HFFc6 (cell line): ENCODE results near the gene ACER2. TPM values are rescaled to one million over a fixed set of nuclear protein-coding genes. Genes with fewer than 3 reads are reported as not detected.

Experiments
- DNase-seq: peaks from one replicate; pipeline ENCODE4 v3.0.0-alpha.2; 2018
- H3K27ac Mint-ChIP-seq: 2 replicates; pipeline ENCODE4 v1.8.0; 2020; ENCODE audit warnings: mild to moderate bottlenecking, mixed read lengths
- H3K27me3 Mint-ChIP-seq: 2 replicates; pipeline ENCODE4 v1.8.0; 2021; ENCODE audit warnings: mild to moderate bottlenecking, moderate library complexity, mixed read lengths; ENCODE audit not compliant: insufficient read depth
- H3K36me3 Mint-ChIP-seq: 2 replicates; pipeline ENCODE4 v1.8.0; 2021; ENCODE audit warnings: low read depth, mixed read lengths
- H3K4me1 Mint-ChIP-seq: 2 replicates; pipeline ENCODE4 v1.8.0; 2020; ENCODE audit warnings: low read depth, mixed read lengths
- H3K4me3 Mint-ChIP-seq: 2 replicates; pipeline ENCODE4 v1.8.0; 2020; ENCODE audit warnings: mild to moderate bottlenecking, moderate library complexity, mixed read lengths
- H3K9me3 Mint-ChIP-seq: 2 replicates; pipeline ENCODE4 v1.8.0; 2020; ENCODE audit warnings: mild to moderate bottlenecking, mixed read lengths
- total RNA-seq, 6 experiments: library from RNA; stranded (reverse); fragmentation: NEBNext Ultra II Directional; extraction: Animal tissue kit (Norgen Biotek cat#: 25700); gene quantifications; 2 replicates in 1 of 6; 3 replicates in 5 of 6; pipeline ENCODE4 v1.2.3, GENCODE V29; 2021
- TF ChIP-seq, protein P1 (sequence below): fragments of 200-600 bp; sonication (generic); IDR thresholded peaks from 2 replicates; pipeline ENCODE4 v1.5.0; 2021; ENCODE audit warnings: antibody characterized with exemption, mild to moderate bottlenecking

ACER2 gene
- total RNA-seq, 6 experiments from 2014 or later = 1.2 to 1.9 (median 1.6) TPM

DNA sequence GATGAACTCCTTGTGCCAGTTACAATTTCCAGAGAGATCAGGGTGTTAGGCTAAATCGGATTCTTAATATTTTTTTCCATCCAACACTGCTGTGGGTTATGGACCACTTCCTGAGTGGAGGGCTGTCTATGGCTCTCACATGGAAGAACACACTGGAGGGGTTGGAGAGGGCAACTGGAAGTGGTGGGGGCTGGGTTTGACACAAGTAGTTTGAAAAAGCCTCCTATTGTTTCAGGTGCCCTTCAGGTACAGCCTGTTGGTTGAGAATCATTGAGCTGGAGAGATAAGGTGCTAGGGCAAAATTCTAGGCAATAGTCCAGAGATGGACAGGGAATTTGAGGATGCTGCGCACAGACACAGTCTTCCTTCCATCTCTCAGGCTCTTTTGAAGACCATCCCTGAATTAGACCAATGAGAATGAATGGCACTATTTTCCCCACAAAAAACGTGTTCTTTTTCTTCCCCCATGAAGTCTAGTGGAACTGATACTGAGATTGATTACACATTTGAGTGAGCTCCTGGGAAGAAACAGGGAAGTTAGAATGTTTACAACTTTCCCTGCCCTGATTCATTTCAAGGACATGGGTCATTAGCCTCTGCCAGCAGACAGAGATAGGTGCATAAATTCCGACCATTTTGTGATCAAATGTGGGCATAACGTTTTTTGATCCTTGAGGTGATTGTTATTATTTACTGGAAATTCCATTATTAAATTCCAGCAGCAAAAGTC lies 87.7 kb downstream of the ACER2 start:
- TF ChIP-seq, protein P1, sequence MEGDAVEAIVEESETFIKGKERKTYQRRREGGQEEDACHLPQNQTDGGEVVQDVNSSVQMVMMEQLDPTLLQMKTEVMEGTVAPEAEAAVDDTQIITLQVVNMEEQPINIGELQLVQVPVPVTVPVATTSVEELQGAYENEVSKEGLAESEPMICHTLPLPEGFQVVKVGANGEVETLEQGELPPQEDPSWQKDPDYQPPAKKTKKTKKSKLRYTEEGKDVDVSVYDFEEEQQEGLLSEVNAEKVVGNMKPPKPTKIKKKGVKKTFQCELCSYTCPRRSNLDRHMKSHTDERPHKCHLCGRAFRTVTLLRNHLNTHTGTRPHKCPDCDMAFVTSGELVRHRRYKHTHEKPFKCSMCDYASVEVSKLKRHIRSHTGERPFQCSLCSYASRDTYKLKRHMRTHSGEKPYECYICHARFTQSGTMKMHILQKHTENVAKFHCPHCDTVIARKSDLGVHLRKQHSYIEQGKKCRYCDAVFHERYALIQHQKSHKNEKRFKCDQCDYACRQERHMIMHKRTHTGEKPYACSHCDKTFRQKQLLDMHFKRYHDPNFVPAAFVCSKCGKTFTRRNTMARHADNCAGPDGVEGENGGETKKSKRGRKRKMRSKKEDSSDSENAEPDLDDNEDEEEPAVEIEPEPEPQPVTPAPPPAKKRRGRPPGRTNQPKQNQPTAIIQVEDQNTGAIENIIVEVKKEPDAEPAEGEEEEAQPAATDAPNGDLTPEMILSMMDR = no peak
- DNase-seq = no peak
- Mint-ChIP-seq H3K4me1 (peaks cover 7% of the 10 kb centered on the region), H3K9me3 (no peaks in the 10 kb centered on the region), H3K27me3 (peaks cover 12% of the 10 kb centered on the region), H3K36me3 (no peaks in the 10 kb centered on the region), H3K27ac (no peak overlapping the region), H3K4me3 (no peak overlapping the region)

DNA sequence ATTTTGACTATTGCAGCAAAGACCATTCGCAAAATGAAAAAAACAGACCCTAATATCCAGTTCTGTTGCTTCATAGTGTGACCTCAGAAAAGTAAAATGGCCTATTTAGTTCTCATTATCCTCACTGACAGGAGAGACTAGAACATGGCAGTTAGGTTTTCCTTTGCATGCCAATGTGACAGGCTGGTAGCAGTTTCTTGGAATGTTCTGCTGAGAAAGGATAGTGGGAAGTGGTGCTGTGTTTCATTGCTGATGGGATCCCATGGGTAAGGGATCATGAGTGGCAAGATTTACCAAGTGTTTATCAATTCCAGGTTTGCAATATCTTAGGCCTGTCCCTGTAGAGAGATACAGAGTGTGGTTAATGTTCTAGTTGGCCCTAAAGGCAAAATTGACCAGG lies 88.5 kb downstream of the ACER2 start:
- TF ChIP-seq, protein P1 = no peak
- no peak for DNase-seq
- peaks cover 7% of the 10 kb centered on the region for H3K4me1 Mint-ChIP-seq
- H3K36me3 Mint-ChIP-seq = no peaks in the 10 kb centered on the region
- H3K27me3 Mint-ChIP-seq = peaks cover 16% of the 10 kb centered on the region
- no peaks in the 10 kb centered on the region for H3K9me3 Mint-ChIP-seq
- no peak overlapping the region for H3K27ac Mint-ChIP-seq
- no peak overlapping the region for H3K4me3 Mint-ChIP-seq

DNA sequence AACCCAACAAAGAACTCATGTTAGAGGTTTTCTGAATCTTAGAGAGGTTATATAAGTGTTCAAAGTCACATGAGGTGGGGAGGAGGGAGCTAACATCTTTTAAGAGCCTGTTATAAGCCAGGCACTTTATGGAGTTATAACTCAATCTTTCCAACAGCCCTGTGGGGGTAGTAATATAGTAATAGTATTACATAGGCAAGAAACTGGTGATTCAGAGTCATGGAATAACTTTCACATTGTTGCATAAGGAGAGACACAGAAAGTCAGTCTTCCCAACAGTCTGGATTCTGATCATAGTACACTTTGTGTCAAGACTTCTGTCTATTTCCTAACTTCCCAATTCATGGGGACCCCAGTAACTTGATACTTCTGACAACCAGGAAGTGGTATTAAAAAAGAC lies 89.2 kb downstream of the ACER2 start:
- no peak for DNase-seq
- no peak overlapping the region for H3K27ac Mint-ChIP-seq

More for the DNA sequence above, 89.2 kb downstream of the ACER2 start:
- H3K4me3 Mint-ChIP-seq = no peak overlapping the region
- TF ChIP-seq, protein P1 = no peak
- H3K27me3 Mint-ChIP-seq = peaks cover 18% of the 10 kb centered on the region
- H3K9me3 Mint-ChIP-seq = no peaks in the 10 kb centered on the region
- H3K36me3 Mint-ChIP-seq = no peaks in the 10 kb centered on the region
- peaks cover 7% of the 10 kb centered on the region for H3K4me1 Mint-ChIP-seq

Other genes starting within 250 kb of the ACER2 start
- gene DENND4C, start 178.3 kb upstream of the ACER2 start, total RNA-seq = 10 to 100 TPM; 16.5 to 20.6 (median 19.3) TPM
- 1,000 to 10,000 TPM; 1,886 to 2,098 (median 1,953) TPM for gene RPS6, start 28.8 kb upstream of the ACER2 start, total RNA-seq